HG02623 (cell line): Measurements from ENCODE around the gene SLC13A3.

ENCODE experiments used
- ATAC-seq: cut with Tn5 transposase; IDR thresholded peaks from one replicate; pipeline ENCODE4 v1.9.1; 2021; ENCODE audit warnings: moderate library complexity; ENCODE audit not compliant: unreplicated experiment

Gene SLC13A3

GRCh38 chr20:46563170-46563859 is 87.9 kb downstream of the SLC13A3 start:
- ATAC-seq = no peak

- ATAC-seq = no peak
These were observed 88.7 kb downstream of the SLC13A3 start for GRCh38 chr20:46562373-46563169.

- no peak for ATAC-seq
These were observed 89.3 kb downstream of the SLC13A3 start for GRCh38 chr20:46562009-46562372.

- no peak for ATAC-seq
These were observed 91.4 kb downstream of the SLC13A3 start for GRCh38 chr20:46559685-46560440.

- no peak for ATAC-seq
These were observed 92.3 kb downstream of the SLC13A3 start for GRCh38 chr20:46559001-46559400.

- ATAC-seq = no peak
These were observed 92.7 kb downstream of the SLC13A3 start for GRCh38 chr20:46558511-46558959.

- no peak for ATAC-seq
These were observed 93.9 kb downstream of the SLC13A3 start for GRCh38 chr20:46557231-46557956.

- no peak for ATAC-seq
These were observed 95.8 kb downstream of the SLC13A3 start for GRCh38 chr20:46555370-46555956.

- no peak for ATAC-seq
These were observed 96.4 kb downstream of the SLC13A3 start for GRCh38 chr20:46554828-46555227.

- ATAC-seq = no peak
These were observed 97.3 kb downstream of the SLC13A3 start for GRCh38 chr20:46553926-46554325.

GRCh38 chr20:46552460-46553420 is 98.5 kb downstream of the SLC13A3 start:
- peak; percentile 68 for ATAC-seq

GRCh38 chr20:46551522-46552381 is 99.5 kb downstream of the SLC13A3 start:
- ATAC-seq = no peak

- no peak for ATAC-seq
These were observed 100.8 kb downstream of the SLC13A3 start, which contains the start of gene OCSTAMP for GRCh38 chr20:46550461-46550860. TSS of gene OCSTAMP (minus strand) at chr20:46550654. CDS start at chr20:46550560, 94 bp downstream.

GRCh38 chr20:46549188-46549972 is 101.9 kb downstream of the SLC13A3 start:
- no peak for ATAC-seq

- ATAC-seq = no peak
These were observed 102.6 kb downstream of the SLC13A3 start for GRCh38 chr20:46548688-46549087.

GRCh38 chr20:46547995-46548394 is 103.3 kb downstream of the SLC13A3 start:
- no peak for ATAC-seq

- no peak for ATAC-seq
These were observed 104.3 kb downstream of the SLC13A3 start for GRCh38 chr20:46546936-46547335.

- ATAC-seq = no peak
These were observed 105.0 kb downstream of the SLC13A3 start for GRCh38 chr20:46546298-46546697.
